H1 (cell line): ENCODE measurements around the gene QRSL1. TPM values are rescaled to one million over a fixed set of nuclear protein-coding genes. Genes with fewer than 3 reads are reported as not detected.

Experiments used
- CTCF ChIA-PET: fragments of 300-600 bp; sonication (Branson Sonifier 250); formaldehyde crosslinking; loops from one replicate; lab custom pipeline; 2021; ENCODE audit not compliant: partially characterized antibody; lab: Charles Lee
- POLR2A ChIA-PET: fragments of 300-600 bp; sonication (Branson Sonifier 250); formaldehyde crosslinking; loops from one replicate; lab custom pipeline; 2021; ENCODE audit warnings: inconsistent platforms; ENCODE audit not compliant: partially characterized antibody; lab: Charles Lee
- DNase-seq, 2 experiments: peaks; one replicate each; pipeline versions ENCODE4 v3.0.0 to v3.0.0-alpha.2; 2010 to 2022; ENCODE audit warnings: low spot score in 2 of 2, low read depth in 1 of 2, mixed read lengths in 1 of 2
- FAIRE-seq: peaks from 2 replicates; lab custom pipeline; 2011; peaks lifted over from hg19 to GRCh38; lab: Jason Lieb, UNC
- H2AFZ ChIP-seq: 2 replicates; pipeline ENCODE4 v1.8.1; 2012; ENCODE audit warnings: low read length, inconsistent platforms
- H2AK5ac ChIP-seq: 2 replicates; pipeline ENCODE4 v1.6.1; 2013; ENCODE audit warnings: low read depth, low read length
- H2BK120ac ChIP-seq: replicated peaks from 2 replicates; pipeline ENCODE3; 2013; ENCODE audit warnings: low read depth, low read length, inconsistent platforms
- H2BK12ac ChIP-seq: 2 replicates; pipeline ENCODE4 v1.6.1; 2013; ENCODE audit warnings: low read depth, low read length
- H2BK15ac ChIP-seq: 2 replicates; pipeline ENCODE4 v1.6.1; 2013; ENCODE audit warnings: low read length
- H2BK20ac ChIP-seq: 2 replicates; pipeline ENCODE4 v1.6.1; 2013; ENCODE audit warnings: low read length
- H2BK5ac ChIP-seq: 2 replicates; pipeline ENCODE4 v1.6.1; 2013; ENCODE audit warnings: low read depth, low read length
- H3K14ac ChIP-seq: 2 replicates; pipeline ENCODE4 v1.6.1; 2013; ENCODE audit warnings: inconsistent platforms; ENCODE audit not compliant: insufficient read length
- H3K18ac ChIP-seq: 2 replicates; pipeline ENCODE4 v1.6.1; 2013; ENCODE audit warnings: low read length; ENCODE audit errors: extremely low read depth
- H3K23ac ChIP-seq: 2 replicates; pipeline ENCODE4 v1.6.1; 2013; ENCODE audit warnings: inconsistent platforms; ENCODE audit not compliant: insufficient read length
- H3K23me2 ChIP-seq: 2 replicates; pipeline ENCODE4 v1.6.1; 2013; ENCODE audit warnings: low read depth, low read length
- H3K27ac ChIP-seq: 2 replicates; pipeline ENCODE4 v1.6.1; 2011; ENCODE audit warnings: low read depth, low read length, inconsistent platforms
- H3K27me3 ChIP-seq, 4 experiments: replicated peaks in 1 of 4; 1 replicate in 1 of 4; 2 replicates in 3 of 4; pipeline versions ENCODE4 v1.6.1 to v1.8.1; 2011 to 2013; ENCODE audit warnings: low read length in 3 of 4, mild to moderate bottlenecking in 3 of 4, inconsistent platforms in 2 of 4, mixed read lengths in 2 of 4, moderate library complexity in 1 of 4; ENCODE audit not compliant: control insufficient read depth in 3 of 4, insufficient read depth in 3 of 4; ENCODE audit errors: extremely low read depth in 1 of 4
- H3K36me3 ChIP-seq, 4 experiments: 2 replicates each; pipeline versions ENCODE4 v1.6.1 to v1.8.1; 2011 to 2013; ENCODE audit warnings: mild to moderate bottlenecking in 4 of 4, low read length in 3 of 4, moderate library complexity in 2 of 4, control low read depth in 1 of 4, inconsistent platforms in 1 of 4; ENCODE audit not compliant: insufficient read depth in 4 of 4, control insufficient read depth in 2 of 4
- H3K4ac ChIP-seq: replicated peaks from 2 replicates; pipeline ENCODE3; 2013; ENCODE audit warnings: low read length, low read depth, mixed read lengths, inconsistent platforms; ENCODE audit not compliant: insufficient read length
- H3K4me1 ChIP-seq, 4 experiments: replicated peaks in 1 of 4; 1 replicate in 1 of 4; 2 replicates in 3 of 4; pipeline versions ENCODE4 v1.6.1 to v1.8.1; 2011 to 2013; ENCODE audit warnings: low read length in 3 of 4, inconsistent platforms in 2 of 4, mixed read lengths in 1 of 4; ENCODE audit not compliant: insufficient read depth in 4 of 4, control insufficient read depth in 3 of 4
- H3K4me2 ChIP-seq, 2 experiments: 2 replicates each; pipeline versions ENCODE4 v1.6.1 to v1.8.1; 2011 to 2013; ENCODE audit warnings: low read depth in 2 of 2, low read length in 2 of 2, control low read depth in 1 of 2, inconsistent platforms in 1 of 2, mild to moderate bottlenecking in 1 of 2; ENCODE audit not compliant: insufficient read depth in 1 of 2
- H3K4me3 ChIP-seq, 4 experiments: fragments of 200-600, 300-600 bp in 1 of 4; sonication (generic), shearing (Covaris generic), sonication (Bioruptor Twin) in 1 of 4; 2 replicates each; pipeline versions ENCODE4 v1.5.1 to v1.8.1; 2011 to 2016; ENCODE audit warnings: low read length in 4 of 4, low read depth in 3 of 4, control low read depth in 2 of 4, inconsistent platforms in 2 of 4, mild to moderate bottlenecking in 2 of 4, mixed read lengths in 1 of 4, moderate library complexity in 1 of 4; ENCODE audit not compliant: insufficient read depth in 2 of 4; ENCODE audit errors: extremely low read depth in 1 of 4
- H3K56ac ChIP-seq: replicated peaks from 2 replicates; pipeline ENCODE3; 2013; ENCODE audit warnings: low read depth, mild to moderate bottlenecking, mixed read lengths, low read length, inconsistent platforms; ENCODE audit not compliant: insufficient read length
- H3K79me1 ChIP-seq: 2 replicates; pipeline ENCODE4 v1.6.1; 2013; ENCODE audit warnings: low read depth, low read length, control low read depth
- H3K79me2 ChIP-seq, 2 experiments: 2 replicates each; pipeline versions ENCODE4 v1.6.1 to v1.8.1; 2012 to 2013; ENCODE audit warnings: low read length in 2 of 2, mild to moderate bottlenecking in 2 of 2, inconsistent platforms in 1 of 2; ENCODE audit not compliant: insufficient read depth in 2 of 2, control insufficient read depth in 1 of 2
- H3K9ac ChIP-seq, 4 experiments: replicated peaks in 1 of 4; 1 replicate in 1 of 4; 2 replicates in 3 of 4; pipeline versions ENCODE4 v1.6.1 to v1.8.1; 2011 to 2013; ENCODE audit warnings: low read depth in 3 of 4, low read length in 3 of 4, control low read depth in 2 of 4, mild to moderate bottlenecking in 2 of 4, moderate library complexity in 2 of 4, inconsistent platforms in 1 of 4; ENCODE audit errors: extremely low read depth in 1 of 4
- H3K9me3 ChIP-seq, 2 experiments: 2 replicates each; pipeline versions ENCODE4 v1.6.1 to v1.8.1; 2012 to 2013; ENCODE audit warnings: mild to moderate bottlenecking in 2 of 2, moderate library complexity in 2 of 2, control low read depth in 1 of 2, inconsistent platforms in 1 of 2, low read depth in 1 of 2, low read length in 1 of 2, mixed read lengths in 1 of 2; ENCODE audit not compliant: insufficient read depth in 2 of 2
- H4K20me1 ChIP-seq, 2 experiments: replicated peaks in 1 of 2; 2 replicates each; pipeline versions ENCODE3 to v1.8.1; 2011 to 2013; ENCODE audit warnings: inconsistent platforms in 2 of 2, low read length in 2 of 2, mild to moderate bottlenecking in 1 of 2; ENCODE audit not compliant: insufficient read depth in 2 of 2, control insufficient read depth in 1 of 2
- H4K5ac ChIP-seq: 2 replicates; pipeline ENCODE4 v1.6.1; 2013; ENCODE audit warnings: low read length, low read depth, mixed read lengths, inconsistent platforms; ENCODE audit not compliant: insufficient read length
- H4K8ac ChIP-seq: 2 replicates; pipeline ENCODE4 v1.8.0; 2013; ENCODE audit warnings: mild to moderate bottlenecking, moderate library complexity, low read length, inconsistent platforms; ENCODE audit not compliant: insufficient read depth; ENCODE audit errors: extremely low read depth
- H4K91ac ChIP-seq: replicated peaks from 2 replicates; pipeline ENCODE3; 2013; ENCODE audit warnings: low read length, mixed read lengths, inconsistent platforms; ENCODE audit not compliant: insufficient read length
- BCL11A ChIP-seq, 2 experiments: IDR thresholded peaks; one replicate each; pipeline ENCODE4 v1.6.1; 2011; ENCODE audit warnings: low read depth in 2 of 2, low read length in 2 of 2, mild to moderate bottlenecking in 2 of 2
- CBX8 ChIP-seq: fragments of 300-800, 300-1000 bp; sonication (generic); IDR thresholded peaks from 2 replicates; pipeline ENCODE4 v1.7.1; 2016; ENCODE audit warnings: low read depth, low read length, borderline replicate concordance
- CTBP2 ChIP-seq: IDR thresholded peaks from 2 replicates; pipeline ENCODE4 v1.7.0; 2011; ENCODE audit warnings: borderline replicate concordance, mild to moderate bottlenecking, moderate library complexity, mixed read lengths, low read length; ENCODE audit not compliant: insufficient read depth, insufficient read length
- HDAC2 ChIP-seq, 2 experiments: fragments of 300-600 bp in 1 of 2; sonication (generic) in 1 of 2; IDR thresholded peaks; 2 replicates each; pipeline ENCODE4 v1.6.1; 2011 to 2012; ENCODE audit warnings: low read depth in 2 of 2, low read length in 2 of 2, mild to moderate bottlenecking in 2 of 2, moderate library complexity in 2 of 2, borderline replicate concordance in 1 of 2, inconsistent platforms in 1 of 2
- KDM1A ChIP-seq: fragments of 200-600, 300-600 bp; sonication (generic); IDR thresholded peaks from 2 replicates; pipeline ENCODE4 v1.7.1; 2016; ENCODE audit warnings: mild to moderate bottlenecking, low read length, borderline replicate concordance
- NRF1 ChIP-seq: IDR thresholded peaks from 2 replicates; pipeline ENCODE4 v1.6.1; 2011; ENCODE audit warnings: mild to moderate bottlenecking, low read depth, low read length, improper control_type of control experiment
- POLR2A ChIP-seq, 2 experiments: IDR thresholded peaks; 1 replicate in 1 of 2; 2 replicates in 1 of 2; pipeline ENCODE4 v1.6.1; 2011; ENCODE audit warnings: low read depth in 2 of 2, low read length in 2 of 2, mild to moderate bottlenecking in 2 of 2; ENCODE audit errors: control extremely low read depth in 1 of 2
- TCF12 ChIP-seq: IDR thresholded peaks from 2 replicates; pipeline ENCODE4 v1.6.1; 2011; ENCODE audit warnings: low read depth, mild to moderate bottlenecking, low read length
- WGBS, 2 experiments: shearing (Covaris generic) in 1 of 2; methylation state at CpG; one replicate each; pipeline versions ENCODE4 v1.1.6 to v1.1.7; 2013 to 2015; ENCODE audit warnings: low lambda C conversion rate in 2 of 2, mixed read lengths in 2 of 2, inconsistent platforms in 1 of 2, low coverage in 1 of 2, missing lambda C conversion rate in 1 of 2; ENCODE audit not compliant: insufficient replicate concordance in 2 of 2, insufficient coverage in 1 of 2, insufficient read length in 1 of 2; ENCODE audit errors: extremely low coverage in 1 of 2, missing lambda C conversion rate in 1 of 2; 5-methylcytosine and 5-hydroxymethylcytosine counted together
- polyA plus RNA-seq, 7 experiments: library from polyadenylated mRNA; depleted of rRNA in 3 of 7; stranded (reverse) in 5 of 7; unstranded in 2 of 7; fragments of >200 nt in 5 of 7; fragments of 200-250 nt in 2 of 7; gene quantifications; 1 replicate in 5 of 7; 2 replicates in 1 of 7; 4 replicates in 1 of 7; pipeline versions ENCODE4 v1.2.1 to v1.2.3, GENCODE V29; 2011 to 2013; ENCODE audit warnings: missing spikeins in 2 of 7, mixed read lengths in 2 of 7
- total RNA-seq: library from RNA; stranded (reverse); fragmentation: NEBNext Ultra II Directional; extraction: Animal tissue kit (Norgen Biotek cat#: 25700); gene quantifications from 2 replicates; pipeline ENCODE4 v1.2.1, GENCODE V29; 2021

Gene QRSL1
- total and polyA plus RNA-seq, 2 of the 8 experiments (the other 6 are each of a cell fraction or from before 2014, with no cell fraction given) = 7.8 to 22.2 TPM

- H3K14ac ChIP-seq = no peak overlapping the region
- H3K4me3 ChIP-seq = no peak overlapping the region
- H4K5ac ChIP-seq = no peak overlapping the region
- no peak overlapping the region for H2BK15ac ChIP-seq
- no peaks in the 10 kb centered on the region for H3K79me2 ChIP-seq
- H3K4ac ChIP-seq = no peak overlapping the region
- H3K79me1 ChIP-seq = no peaks in the 10 kb centered on the region
- TF ChIP-seq HDAC2 (IDR thresholded peaks at IDR 0.05; ENCODE audit: borderline replicate concordance in 1 of 2, low read depth in 2 of 2, low read length in 2 of 2) (no peak), CBX8 (no peak), CTBP2 (no peak), NRF1 (no peak), TCF12 (no peak), KDM1A (no peak), POLR2A (IDR thresholded peaks at IDR 0.05; ENCODE audit: control extremely low read depth in 1 of 2, low read depth in 2 of 2, low read length in 2 of 2) (no peak), BCL11A (IDR thresholded peaks at IDR 0.05; ENCODE audit: low read depth in 2 of 2, low read length in 2 of 2) (no peak)
- H4K91ac ChIP-seq = no peak overlapping the region
- no peak overlapping the region for H2BK5ac ChIP-seq
- no peak overlapping the region for H2BK120ac ChIP-seq
- H4K8ac ChIP-seq = no peak overlapping the region
- no peak overlapping the region for H2AFZ ChIP-seq
- H3K27ac ChIP-seq = no peak overlapping the region
- no peaks in the 10 kb centered on the region for H3K9me3 ChIP-seq
- CTCF ChIA-PET = interaction anchor here (0.6 to 0.8 kb wide), 3 partner anchors 20 to 329 kb away, joined by 3 to 5 read pairs (median 4); no protein-coding TSS in a partner anchor
- no peaks in the 10 kb centered on the region for H3K27me3 ChIP-seq
- no peak overlapping the region for H3K9ac ChIP-seq
- H2AK5ac ChIP-seq = no peak overlapping the region
- no peak overlapping the region for H3K18ac ChIP-seq
- FAIRE-seq (no peak), DNase-seq (no peak)
- no peak overlapping the region for H3K4me2 ChIP-seq
- peaks cover 0 to 10% (median 5%) of the 10 kb centered on the region in 4 experiments; a peak in 4 of 7 replicates for H3K4me1 ChIP-seq
- H3K23ac ChIP-seq = no peak overlapping the region
- no peak overlapping the region for H2BK20ac ChIP-seq
- H4K20me1 ChIP-seq = no peaks in the 10 kb centered on the region
- POLR2A ChIA-PET = interaction anchor here (0.6 to 1.3 kb wide), 2 partner anchors 51 to 104 kb away, joined by 3 to 4 read pairs; no protein-coding TSS in a partner anchor
- H3K23me2 ChIP-seq = no peaks in the 10 kb centered on the region
- peaks cover 0 to 6% (median 0%) of the 10 kb centered on the region in 4 experiments; a peak in 1 of 8 replicates for H3K36me3 ChIP-seq
- H3K56ac ChIP-seq = no peak overlapping the region
- 95% methylated on average over 6 of the region's 6 CpGs; no CpG with 5 or more reads in 1 of the 2 experiments for WGBS, 2 experiments
- no peak overlapping the region for H2BK12ac ChIP-seq
Observed at GRCh38 chr6:106670236-106670635, 40.9 kb downstream of the QRSL1 start.
